BLaER1 (cell line): ENCODE data around the gene PDGFD.

Source experiments
- H3K27ac ChIP-seq: shearing (Covaris generic); formaldehyde crosslinking; 2 replicates; pipeline ENCODE4 v1.8.1; 2022
- H3K27me3 ChIP-seq: shearing (Covaris generic); formaldehyde crosslinking; 2 replicates; pipeline ENCODE4 v1.8.1; 2022
- H3K36me3 ChIP-seq: shearing (Covaris generic); formaldehyde crosslinking; 2 replicates; pipeline ENCODE4 v1.8.1; 2022
- H3K4me1 ChIP-seq: shearing (Covaris generic); formaldehyde crosslinking; 2 replicates; pipeline ENCODE4 v1.8.1; 2022
- H3K4me2 ChIP-seq: shearing (Covaris generic); formaldehyde crosslinking; 2 replicates; pipeline ENCODE4 v1.8.1; 2022
- H3K4me3 ChIP-seq: shearing (Covaris generic); formaldehyde crosslinking; 2 replicates; pipeline ENCODE4 v1.8.1; 2022
- H3K9ac ChIP-seq: shearing (Covaris generic); formaldehyde crosslinking; 2 replicates; pipeline ENCODE4 v1.8.1; 2022
- H3K9me3 ChIP-seq: shearing (Covaris generic); formaldehyde crosslinking; 2 replicates; pipeline ENCODE4 v1.8.1; 2022
- H4K20me1 ChIP-seq: shearing (Covaris generic); formaldehyde crosslinking; 2 replicates; pipeline ENCODE4 v1.8.1; 2022
- Cebpa-rat ChIP-seq: shearing (Covaris generic); IDR thresholded peaks from 2 replicates; pipeline ENCODE4 v1.8.1; 2022

The PDGFD gene

GRCh38 chr11:103929170-103929903, 234.6 kb downstream of the PDGFD start:
- Histone ChIP-seq H3K4me3 (no peak overlapping the region), H3K27ac (no peak overlapping the region), H4K20me1 (no peaks in the 10 kb centered on the region), H3K9ac (no peak overlapping the region), H3K27me3 (no peaks in the 10 kb centered on the region), H3K4me2 (no peak overlapping the region), H3K4me1 (no peaks in the 10 kb centered on the region), H3K36me3 (no peaks in the 10 kb centered on the region), H3K9me3 (no peaks in the 10 kb centered on the region)
- TF ChIP-seq Cebpa-rat, result no peak

- Histone ChIP-seq H3K4me3 (no peak overlapping the region), H3K27me3 (no peaks in the 10 kb centered on the region), H4K20me1 (no peaks in the 10 kb centered on the region), H3K27ac (no peak overlapping the region), H3K36me3 (no peaks in the 10 kb centered on the region), H3K4me1 (no peaks in the 10 kb centered on the region), H3K9me3 (no peaks in the 10 kb centered on the region), H3K4me2 (no peak overlapping the region), H3K9ac (no peak overlapping the region)
- TF ChIP-seq Cebpa-rat, result no peak
Observed at GRCh38 chr11:103928802-103929161, 235.2 kb downstream of the PDGFD start.

GRCh38 chr11:103928040-103928801, 235.7 kb downstream of the PDGFD start:
- Histone ChIP-seq H3K36me3 (no peaks in the 10 kb centered on the region), H3K4me3 (no peak overlapping the region), H4K20me1 (no peaks in the 10 kb centered on the region), H3K4me1 (no peaks in the 10 kb centered on the region), H3K9me3 (no peaks in the 10 kb centered on the region), H3K9ac (no peak overlapping the region), H3K27ac (no peak overlapping the region), H3K27me3 (no peaks in the 10 kb centered on the region), H3K4me2 (no peak overlapping the region)
- TF ChIP-seq Cebpa-rat, result no peak

- no peaks in the 10 kb centered on the region for H3K36me3 ChIP-seq
- no peak overlapping the region for H3K4me3 ChIP-seq
- no peak overlapping the region for H3K4me2 ChIP-seq
- H3K9me3 ChIP-seq, result no peaks in the 10 kb centered on the region
- TF ChIP-seq Cebpa-rat, result no peak
- no peak overlapping the region for H3K9ac ChIP-seq
- no peaks in the 10 kb centered on the region for H4K20me1 ChIP-seq
- H3K27me3 ChIP-seq, result no peaks in the 10 kb centered on the region
- no peaks in the 10 kb centered on the region for H3K4me1 ChIP-seq
- no peak overlapping the region for H3K27ac ChIP-seq
Observed at GRCh38 chr11:103927535-103927934, 236.4 kb downstream of the PDGFD start.

- no peaks in the 10 kb centered on the region for H4K20me1 ChIP-seq
- no peaks in the 10 kb centered on the region for H3K4me1 ChIP-seq
- no peaks in the 10 kb centered on the region for H3K36me3 ChIP-seq
- H3K4me2 ChIP-seq, result no peak overlapping the region
- H3K27me3 ChIP-seq, result no peaks in the 10 kb centered on the region
- no peaks in the 10 kb centered on the region for H3K9me3 ChIP-seq
- no peak overlapping the region for H3K27ac ChIP-seq
- no peak for TF ChIP-seq Cebpa-rat
- H3K9ac ChIP-seq, result no peak overlapping the region
- H3K4me3 ChIP-seq, result no peak overlapping the region
Observed at GRCh38 chr11:103926990-103927389, 237.0 kb downstream of the PDGFD start.

- Histone ChIP-seq H3K27me3 (no peaks in the 10 kb centered on the region), H3K36me3 (no peaks in the 10 kb centered on the region), H3K9me3 (no peaks in the 10 kb centered on the region), H3K9ac (no peak overlapping the region), H3K4me3 (no peak overlapping the region), H3K27ac (no peak overlapping the region), H4K20me1 (no peaks in the 10 kb centered on the region), H3K4me2 (no peak overlapping the region), H3K4me1 (no peaks in the 10 kb centered on the region)
- no peak for TF ChIP-seq Cebpa-rat
Observed at GRCh38 chr11:103924166-103925013, 239.6 kb downstream of the PDGFD start.

- no peaks in the 10 kb centered on the region for H3K9me3 ChIP-seq
- no peaks in the 10 kb centered on the region for H4K20me1 ChIP-seq
- no peak for TF ChIP-seq Cebpa-rat
- no peak overlapping the region for H3K4me2 ChIP-seq
- no peaks in the 10 kb centered on the region for H3K4me1 ChIP-seq
- no peaks in the 10 kb centered on the region for H3K27me3 ChIP-seq
- no peak overlapping the region for H3K4me3 ChIP-seq
- no peaks in the 10 kb centered on the region for H3K36me3 ChIP-seq
- H3K9ac ChIP-seq, result no peak overlapping the region
- no peak overlapping the region for H3K27ac ChIP-seq
Observed at GRCh38 chr11:103923451-103923931, 240.5 kb downstream of the PDGFD start.

- Histone ChIP-seq H3K4me1 (no peaks in the 10 kb centered on the region), H3K9ac (no peak overlapping the region), H3K4me3 (no peak overlapping the region), H3K9me3 (no peaks in the 10 kb centered on the region), H3K4me2 (no peak overlapping the region), H3K36me3 (no peaks in the 10 kb centered on the region), H3K27me3 (no peaks in the 10 kb centered on the region), H4K20me1 (no peaks in the 10 kb centered on the region), H3K27ac (no peak overlapping the region)
- TF ChIP-seq Cebpa-rat, result no peak
Observed at GRCh38 chr11:103920933-103921332, 243.0 kb downstream of the PDGFD start.

GRCh38 chr11:103920449-103920848, 243.5 kb downstream of the PDGFD start:
- Histone ChIP-seq H3K4me2 (no peak overlapping the region), H3K9me3 (no peaks in the 10 kb centered on the region), H3K27ac (no peak overlapping the region), H3K36me3 (no peaks in the 10 kb centered on the region), H3K9ac (no peak overlapping the region), H3K27me3 (no peaks in the 10 kb centered on the region), H3K4me3 (no peak overlapping the region), H4K20me1 (no peaks in the 10 kb centered on the region), H3K4me1 (no peaks in the 10 kb centered on the region)
- TF ChIP-seq Cebpa-rat, result no peak
